HTR-8/SVneo (cell line): ENCODE results near the gene TMEM235.

Experiments used
- DNase-seq: peaks from one replicate; pipeline ENCODE4 v3.0.0; 2011; ENCODE audit warnings: low spot score, mixed read lengths; ENCODE audit not compliant: insufficient read length
- FAIRE-seq: peaks from 2 replicates; lab custom pipeline; 2011; peaks lifted over from hg19 to GRCh38; lab: Jason Lieb, UNC

TMEM235 gene

DNA sequence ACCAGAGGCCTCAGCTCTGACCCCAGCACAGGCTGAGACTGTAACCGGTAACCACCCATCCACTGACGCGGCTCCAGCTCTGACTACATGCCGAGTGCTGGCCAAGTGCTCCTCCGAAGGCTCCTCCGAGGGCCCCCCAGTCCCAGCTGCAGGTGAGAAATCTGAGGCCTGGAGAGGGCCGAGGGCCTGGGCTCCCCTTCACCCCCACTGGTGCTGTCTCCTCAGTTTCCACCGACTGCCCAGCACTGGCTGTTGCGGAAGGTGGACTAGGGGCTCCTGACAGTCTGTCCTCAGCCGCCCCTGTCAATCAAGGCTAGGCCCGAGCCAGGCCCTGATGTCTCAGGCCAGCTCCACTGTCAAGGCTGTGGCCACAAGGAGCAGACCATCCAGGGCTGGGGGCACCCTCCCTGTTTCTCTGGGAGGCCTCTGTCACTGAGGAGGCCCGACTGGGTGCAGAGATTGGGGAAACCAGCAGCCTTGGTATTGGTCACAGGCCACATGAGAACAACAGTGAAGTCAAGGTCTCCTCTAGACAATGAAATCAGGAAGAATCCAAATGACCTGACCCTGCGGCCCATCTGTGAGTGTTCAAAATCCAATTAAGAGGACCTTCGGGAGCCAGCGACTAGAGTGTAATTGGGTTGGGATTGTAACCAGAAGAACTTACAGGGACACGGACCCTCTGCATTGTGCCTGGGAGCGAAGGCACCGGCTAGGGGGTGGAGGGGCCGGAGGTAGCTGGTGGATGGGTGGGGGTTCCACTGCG lies 5.1 kb downstream of the TMEM235 start:
- no peak for FAIRE-seq
- no peak for DNase-seq

GRCh38 chr17:78237401-78238012 lies 6.1 kb downstream of the TMEM235 start:
- no peak for DNase-seq
- peak; percentile 20 for FAIRE-seq

- DNase-seq: no peak
- no peak for FAIRE-seq
These were observed 7.5 kb downstream of the TMEM235 start for GRCh38 chr17:78238823-78239488.

DNA sequence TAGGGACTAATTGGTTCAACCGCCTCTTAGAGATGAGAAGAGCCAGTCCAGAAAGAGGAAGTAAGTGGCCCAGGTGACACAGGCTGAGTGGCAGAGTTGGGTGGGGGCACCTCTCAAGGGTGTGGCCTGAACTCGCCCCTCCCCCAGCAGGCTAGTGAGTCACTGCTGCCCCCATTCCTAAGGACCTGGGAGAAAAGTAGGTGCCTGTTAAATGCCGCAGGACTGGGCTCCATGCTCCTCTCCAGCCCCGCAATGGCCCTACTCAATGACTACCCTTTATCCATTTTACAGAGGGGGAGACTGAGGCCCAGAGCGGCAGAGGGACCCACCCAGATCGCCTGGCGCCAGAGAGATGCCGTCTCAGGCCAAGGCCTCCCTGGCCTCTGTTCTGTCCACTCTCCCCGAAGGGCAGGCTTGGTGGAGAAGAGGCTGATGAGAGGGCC lies 8.1 kb downstream of the TMEM235 start:
- DNase-seq: no peak
- no peak for FAIRE-seq

- DNase-seq (no peak), FAIRE-seq (no peak)
These were observed 8.7 kb downstream of the TMEM235 start for GRCh38 chr17:78240012-78240655.

DNA sequence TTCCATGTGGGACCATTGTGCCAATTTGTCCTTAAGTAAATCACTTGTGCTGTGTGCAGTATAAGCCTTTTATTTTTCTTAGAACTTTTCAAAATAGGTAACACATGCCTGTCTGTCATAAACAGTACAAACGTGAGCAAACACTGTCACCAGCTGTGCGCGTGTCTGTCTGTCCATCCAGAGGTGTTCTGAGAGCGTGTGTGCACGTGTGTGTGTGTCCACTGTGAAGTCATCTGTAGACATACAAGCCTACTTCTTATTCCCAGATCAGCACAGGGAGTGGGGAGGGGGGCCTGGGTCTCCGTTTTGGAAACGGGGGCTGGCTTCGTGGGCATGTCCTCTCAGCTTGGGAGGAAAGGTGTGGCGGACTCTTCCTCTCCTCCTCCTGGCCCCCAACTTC lies 9.4 kb downstream of the TMEM235 start:
- no peak for FAIRE-seq

DNA sequence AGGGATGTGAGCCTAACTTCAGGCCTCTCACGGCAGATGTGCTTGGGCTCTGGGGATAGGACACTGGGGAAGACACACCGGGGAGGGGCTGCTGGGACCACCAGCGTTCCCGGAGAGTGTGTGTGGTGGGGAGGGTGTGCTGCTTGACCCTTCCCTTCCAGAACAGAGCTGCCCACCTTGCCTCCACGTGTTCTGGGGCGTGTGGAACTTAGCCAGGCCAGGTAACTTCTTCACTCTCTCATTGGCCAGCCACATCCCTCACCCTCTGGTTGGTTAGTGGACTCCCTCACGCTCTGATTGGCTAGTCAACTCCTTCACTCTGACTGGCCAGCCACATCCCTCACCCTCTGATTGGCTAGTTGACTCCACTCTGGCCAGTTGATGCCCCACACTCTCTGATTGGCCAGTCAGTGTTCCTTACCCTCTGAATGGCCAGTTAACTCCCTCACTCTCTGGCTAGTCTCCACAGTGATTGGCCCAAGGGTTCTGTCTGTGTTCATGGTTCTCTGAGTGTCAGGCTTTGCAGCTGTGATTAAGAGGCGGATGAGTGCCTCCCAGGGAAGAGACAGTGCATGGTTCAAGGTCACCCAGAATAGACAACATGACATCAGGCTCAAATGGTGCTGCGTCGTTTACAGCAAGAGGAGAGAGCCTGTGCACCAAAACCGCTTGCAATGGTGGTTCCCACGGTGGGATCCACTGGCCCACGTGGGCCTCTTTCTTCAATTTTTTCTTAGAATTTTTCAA lies 10.0 kb downstream of the TMEM235 start:
- DNase-seq (peak; percentile 59), FAIRE-seq (peak; percentile 71)

More for the DNA sequence above, 9.4 kb downstream of the TMEM235 start:
- DNase-seq: no peak

- FAIRE-seq (no peak), DNase-seq (no peak)
These were observed 10.8 kb downstream of the TMEM235 start for GRCh38 chr17:78242024-78242742.

DNA sequence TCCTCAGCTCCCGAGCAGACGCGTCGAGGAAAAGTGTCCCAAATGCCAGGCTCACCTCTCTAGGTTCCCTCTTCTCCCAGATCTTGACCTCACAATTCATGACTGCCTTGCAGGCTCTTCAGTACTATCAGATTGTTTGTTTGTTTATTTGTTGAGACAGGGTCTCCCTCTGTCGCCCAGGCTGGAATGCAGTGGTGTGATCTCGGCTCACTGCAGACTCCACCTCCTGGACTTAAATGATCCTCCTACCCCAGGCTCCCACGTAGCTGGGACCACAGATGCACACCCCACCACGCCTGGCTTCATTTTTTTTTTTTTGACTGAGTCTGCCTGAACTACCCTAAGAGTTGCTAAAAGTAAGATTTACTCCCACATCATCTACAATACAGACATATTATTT lies 15.9 kb downstream of the TMEM235 start:
- FAIRE-seq (no peak), DNase-seq (no peak)

DNA sequence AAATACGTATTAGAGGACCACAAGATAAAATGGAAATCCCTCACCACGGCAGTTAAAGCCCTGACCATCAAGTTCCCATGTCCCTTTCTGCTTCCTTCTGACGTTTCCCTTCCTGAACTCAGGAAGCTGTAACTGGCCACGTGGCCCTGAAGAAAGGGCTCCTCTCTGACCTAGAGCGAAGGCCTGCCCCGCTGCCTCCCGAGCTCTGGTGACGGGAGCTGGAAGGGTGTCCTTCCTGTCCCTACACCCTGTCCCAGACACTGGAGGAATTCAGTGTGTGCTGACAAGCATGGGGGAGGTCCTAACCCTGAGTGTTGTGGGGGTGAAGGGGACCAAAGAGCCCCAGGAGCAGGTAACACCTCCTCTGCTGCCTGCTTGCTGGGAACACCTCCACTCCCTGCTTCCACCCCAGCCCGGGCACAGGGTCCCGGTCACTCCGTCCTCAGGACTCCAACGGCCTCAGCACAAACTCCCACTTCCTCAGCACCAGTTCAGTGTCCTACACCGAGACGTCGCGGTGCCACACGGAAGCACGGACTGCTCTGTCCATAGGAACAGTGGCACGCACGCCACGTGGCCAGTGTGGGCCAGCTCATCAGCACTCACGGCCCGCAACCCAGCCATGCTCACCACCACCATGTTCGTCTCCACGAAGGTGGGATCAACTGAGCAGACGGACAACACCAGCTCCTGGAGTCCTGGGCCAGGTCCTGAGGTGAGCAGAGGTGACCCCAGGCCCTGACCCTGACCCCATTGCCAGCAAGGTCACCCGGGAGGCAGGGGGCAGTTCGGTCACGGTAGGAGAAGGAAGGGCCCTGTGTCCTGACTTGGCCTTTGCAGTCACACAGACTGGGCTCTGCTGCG lies 16.9 kb downstream of the TMEM235 start:
- DNase-seq (no peak), FAIRE-seq (peak; percentile 48)

- DNase-seq (no peak), FAIRE-seq (no peak)
These were observed 17.8 kb downstream of the TMEM235 start for GRCh38 chr17:78249074-78249817.

DNA sequence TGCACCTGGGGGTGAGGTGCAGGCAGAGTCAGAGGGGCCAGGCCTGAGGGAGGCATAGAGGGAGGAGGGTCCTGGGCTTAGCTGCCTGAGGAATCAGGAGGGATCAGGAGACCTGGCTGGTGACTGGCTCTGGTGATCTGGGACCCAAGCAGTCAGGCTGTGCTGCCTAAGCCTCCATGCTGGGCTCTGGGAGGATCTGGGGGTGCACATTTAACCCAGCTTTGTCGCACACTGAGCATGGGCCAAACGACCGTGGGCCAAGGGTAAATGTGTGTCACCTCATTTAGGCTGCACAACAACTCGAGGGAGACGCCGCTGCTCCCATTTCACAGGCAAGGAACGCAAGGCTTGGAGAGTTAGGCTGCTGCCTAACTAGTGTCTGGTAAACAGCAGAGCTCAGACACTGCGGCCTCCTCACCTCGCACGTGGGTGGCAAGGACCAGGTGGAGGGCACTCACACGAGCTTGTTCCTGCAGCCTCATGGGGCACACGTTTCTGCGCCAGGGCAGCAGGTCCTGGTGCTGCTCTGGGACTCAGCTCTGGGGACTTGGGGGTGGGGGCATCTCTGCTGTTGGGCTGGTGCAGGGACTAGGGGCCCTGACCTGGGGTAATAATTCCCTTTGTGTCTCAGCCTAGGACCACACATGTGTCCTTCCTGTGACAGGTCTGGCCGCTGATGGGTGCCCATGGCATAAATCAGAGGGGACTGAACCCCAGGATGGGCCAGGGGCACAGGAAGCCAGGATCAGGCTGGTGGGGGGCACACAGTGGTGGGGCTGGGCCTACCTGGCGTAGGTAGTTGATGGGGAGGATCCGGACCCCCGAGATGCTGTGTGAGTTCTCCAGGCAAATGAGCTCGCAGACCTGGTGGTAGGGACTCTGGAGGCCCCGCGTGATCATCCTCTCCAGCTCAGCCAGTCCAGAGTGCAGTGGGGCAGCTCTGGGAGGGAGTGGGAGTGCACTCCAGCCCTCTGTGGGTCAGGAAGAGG lies 18.7 kb downstream of the TMEM235 start:
- FAIRE-seq (peak; percentile 26), DNase-seq (no peak)

GRCh38 chr17:78250891-78251772 lies 19.7 kb downstream of the TMEM235 start:
- DNase-seq: peak; percentile 92
- FAIRE-seq: peak; percentile 72

- no peak for DNase-seq
- FAIRE-seq: no peak
These were observed 20.3 kb downstream of the TMEM235 start for GRCh38 chr17:78251773-78252103.

DNA sequence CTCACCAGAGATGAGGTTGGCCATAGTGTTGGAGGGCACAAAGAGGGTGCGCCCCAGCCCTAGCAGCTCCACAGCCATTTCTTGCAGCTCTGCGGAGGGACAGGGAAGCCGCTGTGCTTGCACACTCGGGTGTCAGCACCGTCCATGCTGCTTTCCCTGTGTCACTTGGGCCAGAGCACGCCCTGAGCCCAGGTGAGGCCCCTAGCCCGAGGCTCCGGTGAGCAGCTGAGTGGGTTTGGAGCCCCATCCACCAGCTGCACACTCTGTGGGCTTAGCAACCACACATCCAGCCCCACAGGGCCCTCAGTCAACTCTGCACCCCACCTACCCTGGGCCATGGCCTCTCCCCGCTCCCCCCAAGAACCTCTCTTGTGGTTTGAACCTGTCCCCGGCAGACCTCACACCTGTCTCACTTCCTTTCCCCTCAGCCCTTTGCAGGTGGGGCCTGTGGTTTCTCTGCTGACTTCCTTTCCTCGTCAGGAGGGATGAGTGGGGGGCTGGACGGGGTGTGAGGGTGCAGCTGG lies 20.7 kb downstream of the TMEM235 start:
- FAIRE-seq (no peak), DNase-seq (no peak)
